Ovary (tissue), 3 donors: ENCODE results near the gene MDC1.

Source experiments
- CTCF ChIP-seq, 3 donors: fragments of 450-650 bp in 2 of 3; fragments of 200-600 bp in 1 of 3; IDR thresholded peaks; one replicate each; pipeline versions ENCODE4 v1.5.1 to v1.8.0; 2016 to 2022; ENCODE audit warnings: antibody characterized with exemption in 3 of 3, mild to moderate bottlenecking in 1 of 3
- EP300 ChIP-seq: sonication (generic); formaldehyde crosslinking; IDR thresholded peaks from one replicate; pipeline ENCODE4 v1.6.1; 2017; ENCODE audit warnings: antibody characterized with exemption
- POLR2A ChIP-seq: fragments of 450-650 bp; IDR thresholded peaks from one replicate; pipeline ENCODE4 v1.6.1; 2017; ENCODE audit warnings: antibody characterized with exemption, mild to moderate bottlenecking, moderate library complexity
- donor health status: DM: no; HTN: no; CAD: no.

- TF ChIP-seq CTCF (IDR thresholded peaks at IDR 0.05) (peak; percentile 89 to 96 (median 96)), POLR2A (no peak), EP300 (no peak)
Observed at GRCh38 chr6:30678964-30679726, 37.9 kb downstream of the MDC1 start.
